H9 (cell line): ENCODE data around the gene TMEM87A. TPM values are rescaled to one million over a fixed set of nuclear protein-coding genes. Genes with fewer than 3 reads are reported as not detected.

Source experiments
- DNase-seq: peaks from one replicate; pipeline ENCODE4 v3.0.0-alpha.2; 2017
- H2AFZ ChIP-seq: one replicate; pipeline ENCODE4 v1.6.1; 2013; ENCODE audit warnings: mild to moderate bottlenecking, low read length, control low read depth, moderate library complexity
- H2AK5ac ChIP-seq: 2 replicates; pipeline ENCODE4 v1.6.1; 2013; ENCODE audit warnings: low read length, control low read depth, mixed read lengths; ENCODE audit not compliant: insufficient read length
- H2BK120ac ChIP-seq: one replicate; pipeline ENCODE4 v1.6.1; 2013; ENCODE audit warnings: low read depth, mild to moderate bottlenecking, low read length, control low read depth, inconsistent platforms; ENCODE audit not compliant: poor library complexity, severe bottlenecking
- H2BK12ac ChIP-seq: 2 replicates; pipeline ENCODE4 v1.6.1; 2013; ENCODE audit warnings: low read length, control low read depth, mixed read lengths, low read depth; ENCODE audit not compliant: insufficient read length
- H2BK15ac ChIP-seq: 2 replicates; pipeline ENCODE4 v1.6.1; 2013; ENCODE audit warnings: low read depth, low read length, control low read depth
- H2BK20ac ChIP-seq: one replicate; pipeline ENCODE4 v1.6.1; 2013; ENCODE audit warnings: low read depth, mild to moderate bottlenecking, low read length, control low read depth, inconsistent platforms; ENCODE audit not compliant: poor library complexity, severe bottlenecking
- H2BK5ac ChIP-seq: 2 replicates; pipeline ENCODE4 v1.6.1; 2013; ENCODE audit warnings: low read length, control low read depth, mixed read lengths; ENCODE audit not compliant: insufficient read length
- H3K14ac ChIP-seq: 2 replicates; pipeline ENCODE4 v1.6.1; 2013; ENCODE audit warnings: low read length, control low read depth; ENCODE audit not compliant: insufficient read depth
- H3K18ac ChIP-seq: 2 replicates; pipeline ENCODE4 v1.6.1; 2013; ENCODE audit warnings: low read depth, mild to moderate bottlenecking, mixed read lengths, low read length, control low read depth; ENCODE audit not compliant: insufficient read length
- H3K23ac ChIP-seq: 2 replicates; pipeline ENCODE4 v1.6.1; 2013; ENCODE audit warnings: low read length, control low read depth, mixed read lengths, low read depth; ENCODE audit not compliant: insufficient read length
- H3K23me2 ChIP-seq: 2 replicates; pipeline ENCODE4 v1.6.1; 2013; ENCODE audit warnings: low read depth, mild to moderate bottlenecking, mixed read lengths, low read length, control low read depth; ENCODE audit not compliant: insufficient read length, poor library complexity, severe bottlenecking
- H3K27ac ChIP-seq: 2 replicates; pipeline ENCODE4 v1.5.1; 2013; ENCODE audit warnings: low read length, control low read depth, mixed read lengths, low read depth; ENCODE audit not compliant: insufficient read length
- H3K27me3 ChIP-seq: 2 replicates; pipeline ENCODE4 v1.6.1; 2013; ENCODE audit warnings: low read length, control low read depth, inconsistent platforms; ENCODE audit not compliant: insufficient read depth
- H3K4ac ChIP-seq: 2 replicates; pipeline ENCODE4 v1.6.1; 2013; ENCODE audit warnings: low read depth, mild to moderate bottlenecking, control low read depth, inconsistent platforms, low read length, moderate library complexity
- H3K4me1 ChIP-seq: 2 replicates; pipeline ENCODE4 v1.6.1; 2013; ENCODE audit warnings: low read length, control low read depth, inconsistent platforms; ENCODE audit not compliant: insufficient read depth
- H3K4me2 ChIP-seq: 2 replicates; pipeline ENCODE4 v1.6.1; 2013; ENCODE audit warnings: low read length, control low read depth, mixed read lengths; ENCODE audit not compliant: insufficient read length, insufficient read depth
- H3K56ac ChIP-seq: 2 replicates; pipeline ENCODE4 v1.6.1; 2013; ENCODE audit warnings: low read depth, mild to moderate bottlenecking, mixed read lengths, low read length, control low read depth; ENCODE audit not compliant: insufficient read length
- H3K79me1 ChIP-seq: 2 replicates; pipeline ENCODE4 v1.6.1; 2013; ENCODE audit warnings: low read depth, mild to moderate bottlenecking, moderate library complexity, low read length, control low read depth, inconsistent platforms; ENCODE audit not compliant: insufficient read depth, poor library complexity, severe bottlenecking
- H3K79me2 ChIP-seq: 2 replicates; pipeline ENCODE4 v1.6.1; 2013; ENCODE audit warnings: low read length, control low read depth, inconsistent platforms; ENCODE audit not compliant: insufficient read depth
- H3K9ac ChIP-seq: 2 replicates; pipeline ENCODE4 v1.6.1; 2013; ENCODE audit warnings: low read length, control low read depth, mixed read lengths; ENCODE audit not compliant: insufficient read length; ENCODE audit errors: extremely low read depth
- H3K9me3 ChIP-seq: one replicate; pipeline ENCODE4 v1.6.1; 2013; ENCODE audit warnings: low read depth, low read length, inconsistent platforms; ENCODE audit not compliant: control insufficient read depth
- H3T11ph ChIP-seq: one replicate; pipeline ENCODE4 v1.6.1; 2013; ENCODE audit warnings: mild to moderate bottlenecking, low read length, control low read depth, inconsistent platforms
- H4K20me1 ChIP-seq: one replicate; pipeline ENCODE4 v1.6.1; 2013; ENCODE audit not compliant: control insufficient read depth, insufficient read length, insufficient read depth
- H4K5ac ChIP-seq: 2 replicates; pipeline ENCODE4 v1.6.1; 2013; ENCODE audit warnings: low read depth, mild to moderate bottlenecking, mixed read lengths, low read length, control low read depth; ENCODE audit not compliant: insufficient read length
- H4K8ac ChIP-seq: replicated peaks from 2 replicates; pipeline ENCODE4 v1.6.1; 2013; ENCODE audit warnings: low read length, control low read depth, mixed read lengths, low read depth; ENCODE audit not compliant: insufficient read length
- H4K91ac ChIP-seq: 2 replicates; pipeline ENCODE4 v1.6.1; 2013; ENCODE audit warnings: low read depth, mild to moderate bottlenecking, moderate library complexity, mixed read lengths, low read length, control low read depth; ENCODE audit not compliant: insufficient read length
- H3K27ac Mint-ChIP-seq, 3 experiments: 2 replicates in 2 of 3; 3 replicates in 1 of 3; pipeline ENCODE4 v1.8.0; 2020 to 2021; ENCODE audit warnings: mixed read lengths in 3 of 3, mild to moderate bottlenecking in 1 of 3, moderate library complexity in 1 of 3
- H3K27me3 Mint-ChIP-seq: 2 replicates; pipeline ENCODE4 v1.8.0; 2021; ENCODE audit warnings: low read depth, mild to moderate bottlenecking, moderate library complexity, mixed read lengths
- H3K36me3 Mint-ChIP-seq, 3 experiments: 2 replicates in 2 of 3; 3 replicates in 1 of 3; pipeline ENCODE4 v1.8.0; 2020 to 2021; ENCODE audit warnings: low read depth in 3 of 3, mixed read lengths in 3 of 3; ENCODE audit not compliant: insufficient read depth in 1 of 3
- H3K4me1 Mint-ChIP-seq, 2 experiments: 2 replicates each; pipeline ENCODE4 v1.8.0; 2020; ENCODE audit warnings: mixed read lengths in 2 of 2
- H3K4me3 Mint-ChIP-seq, 2 experiments: 2 replicates in 1 of 2; 3 replicates in 1 of 2; pipeline ENCODE4 v1.8.0; 2020 to 2021; ENCODE audit warnings: mild to moderate bottlenecking in 2 of 2, mixed read lengths in 2 of 2, moderate library complexity in 1 of 2
- H3K9me3 Mint-ChIP-seq, 2 experiments: 2 replicates in 1 of 2; 3 replicates in 1 of 2; pipeline ENCODE4 v1.8.0; 2020; ENCODE audit warnings: mild to moderate bottlenecking in 2 of 2, mixed read lengths in 2 of 2, moderate library complexity in 1 of 2
- WGBS: extraction: QIAGEN DNeasy Blood & Tissue Kit; methylation state at CpG from one replicate; pipeline ENCODE4 v1.1.7; 2013; ENCODE audit warnings: missing lambda C conversion rate, low lambda C conversion rate, mixed read lengths; ENCODE audit not compliant: insufficient read length; ENCODE audit errors: extremely low coverage; 5-methylcytosine and 5-hydroxymethylcytosine counted together
- total RNA-seq: library from RNA; stranded (reverse); gene quantifications from 2 replicates; pipeline ENCODE4 v1.2.1, GENCODE V29; 2021
- TF ChIP-seq, protein P1 (sequence below): fragments of 200-600 bp; sonication (generic); conservative IDR thresholded peaks from 3 replicates; pipeline ENCODE4 v1.8.0; 2021; ENCODE audit warnings: antibody characterized with exemption, mild to moderate bottlenecking

The TMEM87A gene
- total RNA-seq, 1 experiment from 2014 or later, result 46.7 TPM

DNA sequence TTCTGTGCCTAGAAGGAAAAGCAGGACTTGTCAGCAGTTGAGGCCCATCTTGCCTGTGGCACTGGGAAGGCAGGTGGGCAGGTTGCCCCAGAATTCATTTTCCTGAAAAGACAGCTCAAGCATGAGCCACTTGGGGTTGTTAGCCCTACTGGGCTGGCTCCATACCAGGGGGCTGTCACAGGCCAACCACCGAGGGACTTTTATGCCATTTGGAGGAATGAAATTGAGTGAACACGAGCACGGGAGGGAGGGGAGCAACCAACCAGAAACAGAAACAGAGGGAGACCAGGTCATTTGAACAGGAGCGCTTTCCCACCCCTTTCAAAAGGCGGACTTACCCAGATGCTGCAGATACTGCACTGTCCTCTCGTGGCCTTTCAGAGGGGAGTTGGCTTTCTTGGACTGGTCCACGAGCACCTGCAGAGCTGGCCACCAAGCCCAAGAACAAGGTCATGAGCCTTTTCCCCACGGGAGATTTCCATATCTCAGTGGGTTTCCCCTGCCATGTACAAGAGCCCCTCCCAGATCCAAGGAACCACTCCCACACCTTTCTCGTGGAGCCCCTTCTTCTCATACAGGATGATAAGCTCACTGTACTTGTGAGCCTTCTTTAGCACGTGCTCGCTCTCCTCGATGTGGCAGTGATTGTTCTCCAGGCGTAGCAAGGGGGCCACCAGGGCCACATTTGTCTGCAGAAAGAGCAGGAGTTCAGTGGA lies 106.8 kb downstream of the TMEM87A start:
- no peaks in the 10 kb centered on the region for H3K79me2 ChIP-seq
- no peak overlapping the region; a peak in 1 of 7 replicates for H3K27ac Mint-ChIP-seq
- peaks cover 12 to 83% (median 76%) of the 10 kb centered on the region in 3 experiments; a peak in 6 of 7 replicates for H3K36me3 Mint-ChIP-seq
- no peak overlapping the region for H2BK15ac ChIP-seq
- no peak overlapping the region for H2BK5ac ChIP-seq
- H3K79me1 ChIP-seq, result no peaks in the 10 kb centered on the region
- no peaks in the 10 kb centered on the region for H3K9me3 ChIP-seq
- H3K56ac ChIP-seq, result no peak overlapping the region
- no peak overlapping the region for H4K8ac ChIP-seq
- no peak overlapping the region for H3K23ac ChIP-seq
- no peaks in the 10 kb centered on the region for H3K27me3 ChIP-seq
- DNase-seq, result no peak
- no peak overlapping the region; a peak in 1 of 5 replicates for H3K4me3 Mint-ChIP-seq
- H3K18ac ChIP-seq, result no peak overlapping the region
- H4K91ac ChIP-seq, result no peak overlapping the region
- H3K4ac ChIP-seq, result no peak overlapping the region
- WGBS, result no CpG with 5 or more reads among the region's 13 CpGs
- H3K4me1 ChIP-seq, result no peaks in the 10 kb centered on the region
- TF ChIP-seq, protein P1, sequence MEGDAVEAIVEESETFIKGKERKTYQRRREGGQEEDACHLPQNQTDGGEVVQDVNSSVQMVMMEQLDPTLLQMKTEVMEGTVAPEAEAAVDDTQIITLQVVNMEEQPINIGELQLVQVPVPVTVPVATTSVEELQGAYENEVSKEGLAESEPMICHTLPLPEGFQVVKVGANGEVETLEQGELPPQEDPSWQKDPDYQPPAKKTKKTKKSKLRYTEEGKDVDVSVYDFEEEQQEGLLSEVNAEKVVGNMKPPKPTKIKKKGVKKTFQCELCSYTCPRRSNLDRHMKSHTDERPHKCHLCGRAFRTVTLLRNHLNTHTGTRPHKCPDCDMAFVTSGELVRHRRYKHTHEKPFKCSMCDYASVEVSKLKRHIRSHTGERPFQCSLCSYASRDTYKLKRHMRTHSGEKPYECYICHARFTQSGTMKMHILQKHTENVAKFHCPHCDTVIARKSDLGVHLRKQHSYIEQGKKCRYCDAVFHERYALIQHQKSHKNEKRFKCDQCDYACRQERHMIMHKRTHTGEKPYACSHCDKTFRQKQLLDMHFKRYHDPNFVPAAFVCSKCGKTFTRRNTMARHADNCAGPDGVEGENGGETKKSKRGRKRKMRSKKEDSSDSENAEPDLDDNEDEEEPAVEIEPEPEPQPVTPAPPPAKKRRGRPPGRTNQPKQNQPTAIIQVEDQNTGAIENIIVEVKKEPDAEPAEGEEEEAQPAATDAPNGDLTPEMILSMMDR, result no peak
- no peaks in the 10 kb centered on the region for H3K4me1 Mint-ChIP-seq
- no peak overlapping the region for H3K9ac ChIP-seq
- no peak overlapping the region for H3K4me2 ChIP-seq
- no peak overlapping the region for H2BK120ac ChIP-seq
- no peaks in the 10 kb centered on the region for H3K9me3 Mint-ChIP-seq
- no peaks in the 10 kb centered on the region for H4K20me1 ChIP-seq
- H2AK5ac ChIP-seq, result no peak overlapping the region
- no peak overlapping the region for H2BK12ac ChIP-seq
- no peak overlapping the region for H2AFZ ChIP-seq
- no peaks in the 10 kb centered on the region for H3K27me3 Mint-ChIP-seq
- no peak overlapping the region for H2BK20ac ChIP-seq
- no peak overlapping the region for H4K5ac ChIP-seq
- no peaks in the 10 kb centered on the region for H3K23me2 ChIP-seq
- H3T11ph ChIP-seq, result no peak overlapping the region
- H3K14ac ChIP-seq, result no peak overlapping the region
- H3K27ac ChIP-seq, result no peak overlapping the region
